T1000 (cell line): ENCODE measurements around the gene TASOR2.

Experiments
- DNase-seq: peaks from one replicate; lab custom pipeline; 2025; ENCODE audit warnings: mixed read lengths; lab: John Stamatoyannopoulos, UW

TASOR2 gene

GRCh38 chr10:5684971-5685763, 529 bp downstream of the TASOR2 start:
- no peak for DNase-seq

DNA sequence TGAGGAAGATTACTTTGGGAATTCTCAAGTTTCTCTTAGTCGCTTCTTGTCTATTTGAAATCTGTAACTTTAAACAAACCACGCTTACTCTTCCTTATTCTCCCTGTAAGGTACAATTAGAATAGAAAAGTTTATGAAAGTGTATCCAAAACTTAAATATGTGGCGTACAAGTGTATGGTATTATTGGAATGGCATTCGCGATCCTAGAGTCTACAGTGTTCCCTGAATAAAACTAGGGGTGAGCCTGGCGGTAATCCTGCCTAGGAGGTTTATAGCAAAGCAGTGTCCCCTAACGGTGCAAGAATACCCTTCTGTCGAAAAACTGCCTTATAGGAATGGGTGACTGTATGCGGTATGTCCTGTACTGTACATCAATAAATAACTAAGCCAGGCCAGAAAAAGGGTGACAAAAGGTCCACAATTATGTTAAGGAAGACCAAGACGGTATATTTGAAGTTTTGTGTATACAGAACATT, 1.2 kb downstream of the TASOR2 start:
- no peak for DNase-seq

- no peak for DNase-seq
Observed at GRCh38 chr10:5688587-5688986, 3.9 kb downstream of the TASOR2 start.

DNA sequence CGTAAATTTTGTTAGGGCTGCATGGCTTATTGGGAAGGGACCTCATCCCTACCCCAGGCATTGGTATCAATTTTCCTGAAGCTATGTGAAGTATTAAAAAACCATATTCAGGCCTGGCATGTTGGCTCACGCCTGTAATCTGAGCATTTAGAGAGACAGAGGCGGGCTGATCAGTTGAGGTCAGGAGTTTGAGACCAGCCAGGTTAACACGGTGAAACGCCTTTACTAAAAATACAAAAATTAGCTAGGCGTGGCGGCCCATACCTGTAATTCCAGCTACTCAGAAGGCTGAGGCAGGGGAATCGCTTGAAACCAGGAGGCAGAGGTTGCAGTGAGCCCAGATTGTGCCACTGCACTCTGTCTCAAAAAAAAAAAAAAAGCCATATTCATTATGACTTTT, 7.1 kb downstream of the TASOR2 start:
- DNase-seq, result no peak

DNA sequence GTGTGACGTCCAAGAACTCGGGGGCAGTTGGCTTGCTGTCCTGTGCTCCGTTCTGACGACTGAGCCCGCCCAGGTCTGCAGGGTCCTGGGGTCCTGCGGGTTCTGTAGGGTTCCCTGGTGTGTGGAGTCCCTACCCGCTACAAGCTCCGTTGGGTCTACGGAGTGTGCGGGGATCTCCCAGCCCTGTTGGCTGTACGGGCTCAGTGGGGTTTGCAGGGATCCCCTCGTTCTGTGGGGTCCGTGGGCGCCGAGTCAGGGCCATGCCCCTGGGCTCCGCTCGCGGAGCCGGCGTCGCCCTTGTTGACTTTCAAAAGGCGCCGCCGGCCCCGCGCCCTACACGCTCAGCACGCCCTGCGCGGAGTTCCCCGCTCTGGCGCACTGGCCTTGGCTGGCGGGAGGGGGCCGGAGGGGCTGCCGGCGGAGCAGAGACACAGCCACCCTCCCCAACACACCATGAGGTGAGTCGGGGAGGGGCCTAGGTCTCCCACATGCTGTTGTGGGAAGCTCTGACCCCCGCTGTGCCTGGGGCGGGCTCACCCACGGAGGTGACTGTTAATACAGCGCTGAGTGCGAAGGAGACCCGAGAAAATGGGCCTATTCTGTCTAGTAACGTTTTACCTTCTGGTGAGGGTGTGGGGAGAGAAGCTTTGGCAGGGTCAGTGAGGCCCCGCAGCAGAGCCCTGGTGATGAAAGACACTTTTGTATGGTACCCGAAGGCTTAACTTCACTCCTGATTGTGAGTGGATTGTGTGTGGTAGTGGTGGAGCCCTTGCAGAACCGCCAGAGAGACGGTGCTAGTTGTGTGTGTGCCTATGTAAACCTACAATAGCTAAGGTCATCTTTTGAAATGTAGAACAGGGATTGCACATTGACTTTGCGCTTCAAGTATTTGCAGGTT, 8.1 kb downstream of the TASOR2 start:
- no peak for DNase-seq

DNA sequence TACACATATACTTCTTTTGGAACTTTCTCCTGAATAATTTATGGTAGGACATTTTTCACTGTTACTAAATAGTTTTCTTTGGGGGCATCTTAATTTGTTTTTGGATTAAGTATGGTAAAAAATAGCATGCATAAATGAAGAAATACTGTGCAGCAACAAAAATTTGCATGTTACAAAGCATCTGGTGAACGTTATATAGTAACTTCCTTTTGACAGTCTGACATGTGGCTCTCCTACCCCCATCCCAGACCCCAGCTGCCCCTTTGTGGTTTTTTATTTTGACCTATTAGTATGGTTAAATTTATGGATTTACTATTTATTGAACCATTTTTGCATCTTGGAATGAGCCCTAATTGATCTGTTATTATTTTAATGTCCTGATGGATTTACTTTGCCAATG, 9.9 kb downstream of the TASOR2 start:
- DNase-seq, result no peak

GRCh38 chr10:5697342-5697741, 12.7 kb downstream of the TASOR2 start:
- no peak for DNase-seq

GRCh38 chr10:5698062-5698461, 13.4 kb downstream of the TASOR2 start:
- no peak for DNase-seq

GRCh38 chr10:5708356-5708755, 23.7 kb downstream of the TASOR2 start:
- no peak for DNase-seq

DNA sequence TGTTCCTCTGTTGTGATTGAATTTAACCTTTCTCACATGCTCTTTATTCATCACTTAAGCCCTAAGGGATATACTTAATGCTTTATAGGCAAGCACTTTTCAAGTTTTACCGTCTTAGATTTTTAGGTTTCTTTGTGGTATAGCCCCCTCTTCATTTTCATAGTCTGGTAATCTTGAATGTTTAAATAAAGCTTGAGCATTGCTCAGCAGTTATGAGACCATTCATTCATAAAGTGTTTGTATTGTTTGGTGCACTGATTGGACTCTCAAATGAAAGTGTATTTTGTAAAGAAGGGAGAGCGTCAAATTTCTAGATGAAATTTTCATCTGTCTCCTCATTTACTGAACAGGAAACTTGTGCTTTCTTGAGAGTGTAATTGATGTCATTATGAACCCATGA, 25.2 kb downstream of the TASOR2 start:
- no peak for DNase-seq

- no peak for DNase-seq
Observed at GRCh38 chr10:5710859-5711258, 26.2 kb downstream of the TASOR2 start.

DNA sequence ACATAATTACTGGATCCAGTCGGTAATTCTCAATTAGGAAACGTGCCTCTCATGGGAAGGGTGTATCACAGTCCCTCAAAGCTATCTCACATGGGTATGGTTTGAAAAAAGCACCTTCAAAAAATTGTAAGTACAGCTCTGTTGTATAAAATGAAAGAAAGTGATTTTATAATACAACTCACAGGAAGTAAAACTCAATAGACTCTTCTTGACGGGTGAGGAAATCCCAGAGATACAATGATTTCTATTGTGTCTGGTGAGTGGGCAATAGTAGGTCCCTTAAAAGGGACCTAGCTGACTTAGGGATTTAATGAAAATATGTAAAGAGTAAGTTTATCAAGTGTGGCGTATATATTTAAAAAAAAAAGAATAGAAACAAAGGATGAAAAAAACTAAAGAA, 27.0 kb downstream of the TASOR2 start:
- no peak for DNase-seq

DNA sequence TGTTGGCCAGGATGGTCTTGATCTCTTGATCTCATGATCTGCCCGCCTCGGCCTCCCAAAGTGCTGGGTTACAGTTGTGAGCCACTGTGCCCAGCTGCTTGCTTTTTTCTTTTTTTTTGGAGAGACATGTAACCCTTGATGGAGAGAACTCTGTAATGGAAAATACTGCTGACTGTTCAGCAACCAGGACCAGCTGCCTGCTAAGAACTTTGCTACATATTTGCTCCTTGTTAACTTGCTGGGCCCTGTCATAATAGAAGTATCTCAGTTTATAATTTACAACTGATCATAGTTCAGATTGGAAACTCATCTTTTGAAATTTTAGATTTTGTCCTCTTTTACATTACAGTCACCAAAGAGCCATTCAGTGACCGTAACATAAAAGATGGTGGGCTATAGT, 34.9 kb downstream of the TASOR2 start:
- no peak for DNase-seq

DNA sequence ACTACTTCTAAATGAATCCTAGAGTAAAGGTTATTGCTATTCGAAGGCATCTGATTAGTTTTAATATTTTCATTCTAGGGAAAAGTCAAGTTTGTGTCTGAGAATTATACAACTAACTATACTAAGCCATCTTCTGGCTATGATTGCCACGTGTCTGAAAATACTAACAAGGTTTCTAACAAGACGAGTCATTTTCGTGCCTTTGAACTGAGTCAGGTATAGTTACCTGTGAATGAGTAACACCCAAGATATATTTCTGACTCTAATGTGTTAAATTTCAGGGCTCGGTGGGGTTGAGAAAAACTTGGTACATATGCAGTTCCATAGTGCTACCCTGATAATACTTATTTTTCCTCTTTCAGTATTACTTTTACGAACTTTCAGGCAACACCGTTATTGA, 35.5 kb downstream of the TASOR2 start:
- no peak for DNase-seq

- DNase-seq, result no peak
Observed at GRCh38 chr10:5723692-5724091, 39.1 kb downstream of the TASOR2 start.

- DNase-seq, result no peak
Observed at GRCh38 chr10:5730766-5731165, 46.1 kb downstream of the TASOR2 start.

- DNase-seq, result no peak
Observed at GRCh38 chr10:5731559-5731958, 46.9 kb downstream of the TASOR2 start.

DNA sequence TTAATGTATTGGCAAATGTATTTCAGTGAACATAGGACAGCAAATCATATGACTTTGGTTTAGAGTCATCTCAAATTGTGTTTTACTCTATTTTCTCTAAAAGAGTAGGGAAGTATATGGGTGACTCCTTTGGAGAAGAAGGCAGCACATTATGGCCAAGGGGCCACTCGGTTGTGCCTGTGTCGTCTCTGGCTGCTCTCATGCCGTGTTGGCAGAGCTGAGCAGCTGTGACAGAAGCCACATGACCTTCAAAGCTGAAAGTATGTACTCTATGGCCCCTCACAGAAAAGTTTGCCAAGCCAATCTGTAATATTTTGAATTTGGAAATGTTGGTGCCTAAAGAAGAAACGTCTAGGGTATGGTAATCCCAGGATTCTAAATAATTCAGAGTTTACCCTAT, 47.5 kb downstream of the TASOR2 start:
- DNase-seq, result no peak
